ENCODE results near the gene MCU.
"Not testable (repeated sequence)": the region's sequence is repeated elsewhere in the genome, so short reads cannot be mapped to it uniquely, and the experiment has no call there.

Gene MCU

DNA sequence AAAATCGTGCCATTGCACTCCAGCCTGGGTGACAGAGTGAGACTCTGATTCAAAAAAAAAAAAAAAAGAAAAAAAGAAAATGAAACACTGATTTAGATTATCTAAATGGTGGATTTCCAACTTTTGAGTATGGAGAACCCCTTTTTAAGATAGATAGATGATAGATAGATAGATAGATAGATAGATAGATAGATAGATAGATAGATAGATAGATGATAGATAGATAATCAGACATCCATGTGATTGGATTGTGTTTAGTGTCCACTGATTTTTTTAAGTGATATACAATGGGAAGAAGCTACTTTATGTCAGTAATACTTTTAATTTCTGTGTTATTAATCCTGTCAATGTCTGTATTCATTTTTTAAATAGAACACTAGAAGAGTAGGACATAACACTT is 207.6 kb downstream of the MCU start:
- no peak for DNase-seq (ENCODE audit: low read depth in 2 of 2)

DNA sequence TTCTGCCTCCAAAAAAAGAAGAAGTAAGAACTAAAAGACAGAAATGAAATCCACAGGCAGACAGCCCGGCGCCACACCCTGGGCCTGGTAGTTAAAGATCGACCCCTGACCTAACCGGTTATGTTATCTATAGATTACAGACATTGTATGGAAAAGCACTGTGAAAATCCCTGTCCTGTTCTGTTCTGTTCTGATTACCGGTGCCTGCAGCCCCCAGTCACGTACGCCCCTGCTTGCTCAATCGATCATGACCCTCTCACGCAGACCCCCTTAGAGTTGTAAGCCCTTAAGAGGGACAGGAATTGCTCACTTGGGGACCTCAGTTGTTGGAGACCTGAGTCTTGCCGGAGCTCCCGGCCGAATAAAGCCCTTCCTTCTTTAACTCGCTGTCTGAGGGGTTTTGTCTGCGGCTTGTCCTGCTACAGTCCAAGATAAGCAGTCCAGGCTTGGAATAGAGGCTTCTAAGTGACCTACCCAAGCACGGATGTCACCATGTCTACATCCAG is 212.1 kb downstream of the MCU start:
- DNase-seq (ENCODE audit: low read depth in 2 of 2) = not testable (repeated sequence)

DNA sequence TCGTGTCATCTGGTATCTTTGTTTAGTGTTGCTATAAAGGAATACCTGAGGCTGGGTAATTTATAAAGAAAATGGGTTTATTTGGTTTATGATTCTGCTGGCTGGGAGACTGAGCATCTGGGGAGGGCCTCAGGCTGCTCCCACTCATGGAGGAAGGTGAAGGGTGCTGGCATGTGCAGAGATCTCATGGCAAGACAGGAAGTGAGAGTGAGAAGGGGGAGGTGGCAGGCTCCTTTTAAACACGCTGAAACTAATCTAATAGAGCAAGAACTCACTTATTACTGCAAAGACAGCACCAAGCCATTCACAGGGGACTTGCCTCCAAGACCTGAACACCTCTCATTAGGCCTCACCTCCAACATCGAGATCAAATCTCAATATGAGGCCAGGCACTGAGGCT is 212.9 kb downstream of the MCU start:
- no peak for DNase-seq (ENCODE audit: low read depth in 2 of 2)

DNA sequence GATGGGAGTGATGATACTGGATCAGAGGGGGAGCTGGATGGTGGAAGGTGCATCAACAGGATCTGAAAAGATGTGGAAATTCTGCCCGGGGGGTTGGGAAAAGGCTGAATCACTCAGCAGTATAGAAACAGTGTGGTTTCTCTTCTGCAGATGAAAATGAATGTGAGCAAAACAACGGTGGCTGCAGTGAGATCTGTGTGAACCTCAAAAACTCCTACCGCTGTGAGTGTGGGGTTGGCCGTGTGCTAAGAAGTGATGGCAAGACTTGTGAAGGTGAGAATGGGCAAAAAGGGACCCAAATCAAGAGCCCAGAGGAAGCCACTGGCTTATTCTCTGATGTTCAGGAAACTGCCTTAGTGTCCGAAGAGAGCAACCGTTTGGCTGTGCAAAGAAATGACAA is 214.5 kb downstream of the MCU start:
- DNase-seq (ENCODE audit: low read depth in 2 of 2) = no peak

DNA sequence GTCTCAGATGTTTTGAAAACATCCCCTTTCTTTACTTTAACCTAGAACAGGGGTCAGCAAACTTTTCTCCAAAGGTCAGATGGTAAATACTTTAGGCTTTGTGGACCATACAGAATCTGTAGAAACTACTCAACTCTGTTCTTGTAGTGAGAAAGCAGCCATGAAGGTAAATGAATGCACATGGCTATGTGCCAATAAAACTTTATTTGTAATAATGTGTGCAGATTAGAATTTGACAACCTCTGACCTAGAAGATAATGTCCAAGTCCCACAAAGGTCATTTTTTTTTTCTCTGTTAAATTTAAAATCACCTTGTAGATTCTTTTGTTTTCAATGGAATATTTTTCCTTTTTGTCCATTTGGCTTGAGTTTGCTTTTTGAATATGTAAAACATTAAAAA is 218.8 kb downstream of the MCU start:
- no peak for DNase-seq (ENCODE audit: low read depth in 2 of 2)

DNA sequence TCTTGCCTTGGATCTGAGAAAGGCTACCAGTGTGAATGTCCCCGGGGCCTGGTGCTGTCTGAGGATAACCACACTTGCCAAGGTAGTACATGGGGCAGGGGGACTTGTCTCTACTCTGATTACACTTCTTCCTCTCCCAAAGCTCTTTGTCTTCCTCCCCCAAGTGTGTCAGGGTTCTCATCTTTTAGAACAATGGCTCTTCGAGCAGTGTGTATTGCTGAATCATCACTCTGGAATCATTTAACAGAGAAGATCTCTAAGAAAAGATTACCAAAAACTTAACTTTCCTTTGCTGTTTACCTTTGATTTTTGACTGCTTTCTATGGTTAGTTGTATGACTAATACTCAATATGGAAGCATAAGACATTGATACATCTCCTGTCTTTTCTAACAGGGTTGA is 219.8 kb downstream of the MCU start:
- no peak for DNase-seq (ENCODE audit: low read depth in 2 of 2)

DNA sequence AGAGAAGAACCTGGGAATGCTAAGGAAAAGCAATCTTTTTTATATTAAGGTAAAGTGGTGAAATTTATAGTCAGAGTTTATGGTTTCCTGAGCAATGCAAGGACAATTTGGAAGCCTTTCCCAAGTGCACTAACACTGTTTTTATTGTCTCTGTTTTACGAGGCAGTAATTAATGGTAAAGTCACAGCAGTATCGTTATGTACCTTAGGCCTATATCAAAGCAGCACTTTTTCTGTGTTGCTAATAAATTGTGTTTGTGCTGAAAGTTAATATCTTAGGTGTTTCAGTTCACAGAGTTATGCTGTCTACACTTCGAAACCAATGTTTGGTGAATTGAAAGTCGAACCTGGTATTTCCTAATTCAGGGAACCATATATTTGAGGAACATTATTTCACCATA is 220.8 kb downstream of the MCU start:
- DNase-seq (ENCODE audit: low read depth in 2 of 2) = no peak

DNA sequence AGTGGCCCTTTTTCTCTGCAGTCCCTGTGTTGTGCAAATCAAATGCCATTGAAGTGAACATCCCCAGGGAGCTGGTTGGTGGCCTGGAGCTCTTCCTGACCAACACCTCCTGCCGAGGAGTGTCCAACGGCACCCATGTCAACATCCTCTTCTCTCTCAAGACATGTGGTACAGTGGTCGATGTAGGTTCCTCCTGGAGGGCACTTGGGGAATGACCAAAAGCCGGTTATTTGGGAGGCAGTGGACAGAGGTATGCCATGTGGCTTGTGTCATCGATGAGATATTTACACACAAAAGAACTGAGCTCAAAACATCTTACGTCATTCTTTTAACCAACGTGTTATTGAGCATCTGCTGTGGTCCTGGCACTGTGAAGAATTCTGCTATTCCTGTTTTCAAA is 221.3 kb downstream of the MCU start:
- no peak for DNase-seq (ENCODE audit: low read depth in 2 of 2)

DNA sequence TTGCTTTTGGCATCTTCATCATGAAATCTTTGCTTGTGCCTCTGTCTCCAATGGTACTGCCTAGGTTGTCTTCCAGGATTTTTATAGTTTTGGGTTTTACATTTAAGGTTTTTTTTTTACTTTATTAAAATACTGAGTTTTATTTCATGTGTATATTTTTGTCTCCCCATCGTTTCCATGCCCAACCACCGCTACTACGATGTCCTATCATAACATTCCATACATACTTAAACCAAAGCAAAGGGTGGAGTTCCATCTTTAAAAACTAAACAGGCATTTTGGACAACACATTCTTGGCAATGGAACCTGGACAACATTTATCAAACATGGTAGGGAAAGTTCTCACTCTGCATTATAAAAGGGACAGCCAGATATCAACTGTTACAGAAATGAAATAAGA is 225.3 kb downstream of the MCU start:
- not testable (repeated sequence) for DNase-seq (ENCODE audit: low read depth in 2 of 2)

DNA sequence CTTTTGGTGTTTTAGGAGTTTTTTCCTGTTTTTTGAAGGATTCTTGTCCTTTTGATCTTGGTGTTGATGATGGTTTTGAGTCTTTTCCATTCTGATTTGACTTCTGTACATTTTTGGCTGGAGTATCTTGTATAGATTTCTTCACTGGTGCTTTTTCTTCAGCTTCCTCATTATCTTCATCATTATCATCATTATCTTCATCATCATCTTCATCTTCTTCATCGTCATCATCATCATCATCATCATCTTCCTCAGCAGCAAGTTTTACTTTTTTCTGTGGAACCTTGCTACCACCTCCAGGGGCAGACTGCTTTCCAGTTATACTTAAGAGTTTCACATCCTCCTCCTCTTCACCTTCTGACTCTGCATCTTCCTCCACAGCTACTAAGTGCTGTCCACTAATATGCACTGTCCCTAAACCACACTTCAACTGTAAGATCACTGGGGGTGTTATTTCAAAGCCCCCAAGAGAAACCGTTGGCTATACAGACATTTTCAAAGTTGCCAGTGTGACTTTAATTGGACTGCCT is 225.9 kb downstream of the MCU start:
- DNase-seq (ENCODE audit: low read depth in 2 of 2) = not testable (repeated sequence)

DNA sequence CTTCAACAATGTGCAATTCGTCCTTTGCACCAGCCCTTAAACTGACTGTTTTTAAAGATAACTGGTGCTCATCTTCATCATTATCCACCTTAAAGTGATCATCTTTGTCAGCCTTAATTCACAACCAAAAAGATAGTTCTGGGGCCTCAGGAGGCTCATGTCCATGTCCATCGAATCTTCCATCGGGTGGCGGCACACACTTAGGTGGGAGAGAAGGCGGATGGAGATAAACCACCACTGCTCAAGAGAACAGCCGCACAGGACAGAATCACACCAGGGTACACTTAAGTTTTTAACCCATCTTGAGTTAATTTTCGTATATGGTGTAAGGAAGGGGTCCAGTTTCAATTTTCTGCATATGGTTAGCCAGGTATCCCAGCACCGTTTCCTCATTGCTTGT is 226.4 kb downstream of the MCU start:
- DNase-seq (ENCODE audit: low read depth in 2 of 2) = no peak

DNA sequence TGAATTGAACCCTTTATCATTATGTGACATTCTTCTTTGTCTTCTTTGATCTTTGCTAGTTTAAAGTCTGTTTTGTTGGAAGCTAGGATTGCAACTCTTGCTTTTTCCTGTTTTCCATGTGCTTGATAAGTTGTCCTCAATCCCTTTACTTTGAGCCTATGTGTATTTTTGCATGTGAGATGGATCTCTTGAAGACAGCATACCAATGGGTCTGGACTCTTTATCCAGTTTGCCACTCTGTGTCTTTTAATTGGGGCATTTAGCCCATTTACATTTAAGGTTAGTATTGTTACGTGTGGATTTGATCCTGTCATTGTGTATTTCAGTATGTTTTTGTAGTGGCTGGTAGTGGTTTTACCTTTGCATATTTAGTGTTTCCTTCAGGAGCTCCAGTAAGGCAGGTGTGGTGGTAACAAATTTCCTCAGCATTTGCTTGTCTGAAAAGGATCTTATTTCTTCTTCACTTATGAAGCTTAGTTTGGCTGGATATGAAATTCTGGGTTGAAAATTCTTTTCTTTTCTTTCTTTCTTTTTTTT is 229.3 kb downstream of the MCU start:
- not testable (repeated sequence) for DNase-seq (ENCODE audit: low read depth in 2 of 2)

DNA sequence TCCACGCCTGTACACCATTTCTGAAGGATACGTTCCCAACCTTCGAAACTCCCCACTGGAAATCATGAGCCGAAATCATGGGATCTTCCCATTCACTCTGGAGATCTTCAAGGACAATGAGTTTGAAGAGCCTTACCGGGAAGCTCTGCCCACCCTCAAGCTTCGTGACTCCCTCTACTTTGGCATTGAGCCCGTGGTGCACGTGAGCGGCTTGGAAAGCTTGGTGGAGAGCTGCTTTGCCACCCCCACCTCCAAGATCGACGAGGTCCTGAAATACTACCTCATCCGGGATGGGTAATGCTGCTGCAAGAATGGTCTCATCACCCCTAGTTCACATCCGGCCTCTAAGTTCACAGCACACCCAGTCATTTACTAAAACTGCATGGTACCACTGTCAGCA is 232.4 kb downstream of the MCU start:
- DNase-seq (ENCODE audit: low read depth in 2 of 2) = no peak

DNA sequence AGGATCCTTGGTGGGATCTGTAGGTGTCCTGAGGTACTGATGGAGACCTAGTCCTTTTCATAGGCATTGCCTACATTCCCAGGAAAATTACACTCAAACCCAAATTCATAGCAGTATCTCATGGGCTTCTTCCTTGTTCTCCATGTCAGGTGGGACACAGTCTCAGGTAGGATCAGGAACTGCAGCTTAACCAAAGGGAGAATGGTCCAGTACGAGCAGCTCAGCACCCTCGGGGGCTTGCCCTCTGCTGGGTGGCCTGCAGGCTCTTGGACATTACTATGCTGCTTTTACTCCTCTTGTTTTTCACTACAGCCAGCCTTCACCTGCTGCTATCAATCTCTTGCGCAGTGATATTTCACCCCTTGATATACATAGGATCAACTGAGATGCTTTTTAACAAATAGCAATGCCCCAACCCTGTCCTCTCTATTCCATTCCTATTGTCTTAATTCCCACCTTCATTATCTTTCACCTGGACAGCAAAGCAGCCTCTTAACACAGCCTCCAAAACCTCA is 234.1 kb downstream of the MCU start:
- DNase-seq (ENCODE audit: low read depth in 2 of 2) = no peak

DNA sequence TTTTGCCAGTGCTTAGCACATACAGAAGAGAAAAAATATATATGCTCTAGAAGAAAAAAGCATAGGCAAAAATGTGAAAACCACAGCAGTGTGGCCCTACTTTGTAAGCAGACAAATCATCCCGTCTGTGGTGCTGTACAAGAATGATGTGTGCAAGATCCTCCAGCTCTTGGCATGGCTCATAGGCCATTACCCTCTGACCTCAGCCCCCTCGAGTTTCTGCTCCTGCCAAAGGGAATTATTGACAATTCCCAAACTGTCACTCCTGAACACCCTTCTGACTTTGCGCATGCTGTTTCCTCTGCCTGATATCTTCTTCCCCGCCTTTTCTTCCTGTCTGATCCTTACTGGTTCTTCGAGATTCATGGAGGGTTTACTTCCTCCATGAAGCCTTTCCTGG is 235.5 kb downstream of the MCU start:
- no peak for DNase-seq (ENCODE audit: low read depth in 2 of 2)

DNA sequence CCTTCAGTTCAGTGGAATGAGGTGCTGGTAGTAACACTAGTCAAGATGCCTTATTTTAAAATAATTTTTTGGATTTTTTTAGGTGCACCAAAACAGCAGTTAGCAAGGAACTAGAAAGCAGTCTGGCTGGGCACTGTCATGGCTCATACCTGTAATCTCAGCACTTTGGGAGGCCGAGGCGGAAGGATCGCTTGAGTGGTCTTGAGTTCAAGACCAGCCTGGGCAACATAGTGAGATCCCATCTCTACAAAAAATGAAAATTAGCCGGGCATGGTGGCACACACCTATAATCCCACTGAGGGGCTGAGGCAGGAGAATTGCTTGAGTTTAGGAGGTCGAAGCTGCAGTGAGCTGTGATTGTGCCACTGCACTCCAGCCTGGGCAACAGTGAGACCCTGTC is 236.9 kb downstream of the MCU start:
- no peak for DNase-seq (ENCODE audit: low read depth in 2 of 2)

DNA sequence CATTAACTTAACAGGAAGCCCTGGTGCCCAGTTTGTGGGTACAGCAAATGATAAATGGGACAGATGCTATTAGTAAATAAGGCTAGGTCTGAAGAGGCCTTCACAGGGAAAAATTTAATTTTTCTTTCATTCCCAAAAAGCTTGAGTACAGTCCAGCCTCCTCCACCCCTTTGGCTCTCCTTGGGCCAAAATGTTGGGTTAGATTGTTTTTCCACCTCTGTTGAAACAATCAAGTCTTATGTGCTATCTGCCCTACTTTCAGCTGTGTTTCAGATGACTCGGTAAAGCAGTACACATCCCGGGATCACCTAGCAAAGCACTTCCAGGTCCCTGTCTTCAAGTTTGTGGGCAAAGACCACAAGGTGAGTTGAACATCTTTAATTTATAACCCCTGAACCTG is 238.3 kb downstream of the MCU start:
- no peak for DNase-seq (ENCODE audit: low read depth in 2 of 2)

DNA sequence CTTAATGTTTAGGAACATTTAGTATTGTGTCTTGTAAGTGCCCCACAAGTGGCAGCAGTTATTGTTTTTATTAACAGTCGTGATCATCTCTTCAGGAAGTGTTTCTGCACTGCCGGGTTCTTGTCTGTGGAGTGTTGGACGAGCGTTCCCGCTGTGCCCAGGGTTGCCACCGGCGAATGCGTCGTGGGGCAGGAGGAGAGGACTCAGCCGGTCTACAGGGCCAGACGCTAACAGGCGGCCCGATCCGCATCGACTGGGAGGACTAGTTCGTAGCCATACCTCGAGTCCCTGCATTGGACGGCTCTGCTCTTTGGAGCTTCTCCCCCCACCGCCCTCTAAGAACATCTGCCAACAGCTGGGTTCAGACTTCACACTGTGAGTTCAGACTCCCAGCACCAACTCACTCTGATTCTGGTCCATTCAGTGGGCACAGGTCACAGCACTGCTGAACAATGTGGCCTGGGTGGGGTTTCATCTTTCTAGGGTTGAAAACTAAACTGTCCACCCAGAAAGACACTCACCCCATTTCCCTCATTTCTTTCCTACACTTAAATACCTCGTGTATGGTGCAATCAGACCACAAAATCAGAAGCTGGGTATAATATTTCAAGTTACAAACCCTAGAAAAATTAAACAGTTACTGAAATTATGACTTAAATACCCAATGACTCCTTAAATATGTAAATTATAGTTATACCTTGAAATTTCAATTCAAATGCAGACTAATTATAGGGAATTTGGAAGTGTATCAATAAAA is 240.5 kb downstream of the MCU start:
- DNase-seq (ENCODE audit: low read depth in 2 of 2) = no peak

DNA sequence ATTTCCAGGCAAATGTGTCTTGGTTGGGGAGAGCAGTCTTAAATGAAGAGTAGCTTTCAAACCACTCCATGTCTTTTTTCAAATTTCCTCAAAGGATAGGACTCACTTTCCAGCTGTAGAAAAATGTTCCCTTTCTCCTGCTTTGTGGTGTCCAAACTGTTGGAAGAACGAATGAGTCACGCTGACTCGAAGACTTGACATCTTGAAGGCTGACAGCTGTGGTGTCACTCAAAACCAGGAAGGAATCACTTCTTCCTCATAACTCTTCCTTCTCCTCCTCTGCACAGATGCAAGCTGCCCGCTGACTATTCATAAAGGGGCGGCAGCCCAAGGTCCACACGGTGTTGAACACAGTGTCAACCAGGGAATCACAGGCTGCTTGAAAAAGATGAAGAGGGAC is 243.4 kb downstream of the MCU start:
- no peak for DNase-seq (ENCODE audit: low read depth in 2 of 2)
